ENCODE results near the gene AKAP6.

DNA sequence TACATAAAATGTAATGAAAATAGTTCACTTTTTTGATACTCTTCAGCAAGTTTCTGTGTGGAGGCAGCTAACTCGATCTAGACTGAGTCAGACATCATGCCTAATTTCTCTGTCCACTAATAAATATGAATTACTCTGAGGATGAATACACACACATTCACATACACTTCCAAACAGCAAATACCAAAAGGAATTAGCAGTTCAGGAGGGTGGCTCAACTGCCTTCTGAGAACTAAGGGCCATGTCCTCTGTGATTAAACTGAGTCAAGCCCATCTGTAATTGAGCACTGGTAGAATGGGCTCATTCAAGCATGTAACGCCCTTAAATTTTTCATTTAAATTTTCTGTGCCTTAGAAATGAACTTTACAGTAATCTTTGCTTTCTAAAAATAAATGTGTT, 242.5 kb downstream of the AKAP6 start:
- TF ChIP-seq POLR2A (IDR thresholded peaks at IDR 0.05; ENCODE audit: low read depth, low read length) (no peak), POLR2AphosphoS5 (IDR thresholded peaks at IDR 0.05; ENCODE audit: low read depth, low read length) (no peak), TAF1 (IDR thresholded peaks at IDR 0.05; ENCODE audit: borderline replicate concordance, low read depth, low read length) (no peak)
